ENCODE results near the gene AUTS2.

AUTS2 gene

GRCh38 chr7:70459546-70459945, 861.3 kb downstream of the AUTS2 start:
- DNase-seq = no peak

- DNase-seq = no peak
Observed at GRCh38 chr7:70460071-70460470, 861.8 kb downstream of the AUTS2 start.

- DNase-seq = no peak
Observed at GRCh38 chr7:70460562-70460961, 862.3 kb downstream of the AUTS2 start.

- DNase-seq = no peak
Observed at GRCh38 chr7:70463352-70463938, 865.2 kb downstream of the AUTS2 start.

GRCh38 chr7:70466725-70467364, 868.6 kb downstream of the AUTS2 start:
- no peak for DNase-seq

- DNase-seq = no peak
Observed at GRCh38 chr7:70470746-70471145, 872.5 kb downstream of the AUTS2 start.

GRCh38 chr7:70472601-70473237, 874.4 kb downstream of the AUTS2 start:
- no peak for DNase-seq

GRCh38 chr7:70474639-70475234, 876.5 kb downstream of the AUTS2 start:
- no peak for DNase-seq

- DNase-seq = no peak
Observed at GRCh38 chr7:70477036-70478010, 879.0 kb downstream of the AUTS2 start.

- DNase-seq = no peak
Observed at GRCh38 chr7:70479153-70480021, 881.1 kb downstream of the AUTS2 start.

- DNase-seq = no peak
Observed at GRCh38 chr7:70480927-70481569, 882.8 kb downstream of the AUTS2 start.

GRCh38 chr7:70481570-70482123, 883.4 kb downstream of the AUTS2 start:
- no peak for DNase-seq

GRCh38 chr7:70484255-70484654, 886.0 kb downstream of the AUTS2 start:
- DNase-seq = no peak

GRCh38 chr7:70486977-70487376, 888.7 kb downstream of the AUTS2 start:
- DNase-seq = no peak

GRCh38 chr7:70487428-70487827, 889.2 kb downstream of the AUTS2 start:
- DNase-seq = no peak

- DNase-seq = no peak
Observed at GRCh38 chr7:70487886-70488285, 889.6 kb downstream of the AUTS2 start.

- DNase-seq = no peak
Observed at GRCh38 chr7:70489813-70490212, 891.5 kb downstream of the AUTS2 start.

- no peak for DNase-seq
Observed at GRCh38 chr7:70492625-70493024, 894.4 kb downstream of the AUTS2 start.

GRCh38 chr7:70494225-70495032, 896.2 kb downstream of the AUTS2 start:
- no peak for DNase-seq

- no peak for DNase-seq
Observed at GRCh38 chr7:70495033-70495376, 896.7 kb downstream of the AUTS2 start.

Measured in 8988T (cell line).